HG03354 (cell line): Measurements from ENCODE around the gene SMIM38.

Experiments
- ATAC-seq: cut with Tn5 transposase; IDR thresholded peaks from one replicate; pipeline ENCODE4 v1.9.1; 2021; ENCODE audit warnings: mild to moderate bottlenecking; ENCODE audit not compliant: unreplicated experiment, poor library complexity, severe bottlenecking

SMIM38 gene

GRCh38 chr11:69173331-69173730 lies 17.6 kb downstream of the SMIM38 start:
- no peak for ATAC-seq

GRCh38 chr11:69173925-69174581 lies 18.3 kb downstream of the SMIM38 start:
- ATAC-seq = no peak

- no peak for ATAC-seq
Measured at GRCh38 chr11:69174841-69175240, 19.1 kb downstream of the SMIM38 start.

DNA sequence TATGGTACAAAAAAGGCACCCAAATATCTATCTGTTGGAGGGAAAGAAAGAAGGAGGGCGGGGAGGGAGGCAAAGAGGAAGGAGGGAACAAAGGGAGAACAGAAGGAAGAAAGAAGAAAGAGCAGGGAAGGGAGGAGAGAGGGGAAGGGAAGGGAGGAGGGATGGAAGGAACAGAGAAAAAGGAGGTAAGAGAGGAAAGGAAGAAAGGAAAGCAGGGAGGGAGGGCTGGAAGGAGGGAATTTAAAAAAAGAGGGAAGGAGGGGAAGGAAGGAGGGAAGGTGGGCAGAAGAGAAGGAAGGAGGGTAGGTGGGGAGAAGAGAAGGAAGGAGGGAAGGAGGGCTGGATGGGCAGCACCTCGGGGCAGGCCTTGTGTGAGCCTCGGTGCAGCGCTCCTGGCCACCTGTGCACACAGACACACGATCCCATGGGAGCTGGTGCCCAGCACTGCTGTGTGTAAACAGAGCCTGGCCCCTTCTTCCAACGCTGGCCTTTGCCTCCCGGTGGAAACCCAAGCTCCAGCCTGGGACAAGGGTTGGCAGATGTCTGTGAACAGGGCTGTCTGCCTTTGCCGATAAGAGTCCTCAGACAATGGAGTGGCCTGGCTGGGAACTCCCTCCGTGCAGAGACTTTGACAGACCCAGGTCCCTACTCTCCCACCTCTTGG lies 23.2 kb downstream of the SMIM38 start:
- ATAC-seq = no peak

DNA sequence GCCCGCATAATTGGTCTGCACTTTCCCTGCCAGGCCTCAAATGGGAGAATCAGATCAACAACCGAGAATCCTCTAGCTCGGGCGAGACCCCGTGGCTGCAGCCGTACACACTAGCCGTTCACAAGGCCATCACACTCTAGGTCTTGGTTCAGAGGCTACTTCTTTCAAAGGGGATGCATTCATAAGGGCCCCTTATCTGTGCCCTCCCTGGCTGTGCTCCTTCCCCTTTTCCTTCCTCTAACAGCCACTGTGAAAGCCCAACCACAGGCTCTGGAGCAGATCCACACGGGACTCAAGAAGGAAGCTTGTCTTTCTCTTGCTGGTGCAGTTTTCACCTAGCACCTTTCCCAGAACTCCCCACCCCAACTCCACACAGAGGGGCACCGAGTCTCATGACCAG lies 24.5 kb downstream of the SMIM38 start:
- ATAC-seq = no peak

DNA sequence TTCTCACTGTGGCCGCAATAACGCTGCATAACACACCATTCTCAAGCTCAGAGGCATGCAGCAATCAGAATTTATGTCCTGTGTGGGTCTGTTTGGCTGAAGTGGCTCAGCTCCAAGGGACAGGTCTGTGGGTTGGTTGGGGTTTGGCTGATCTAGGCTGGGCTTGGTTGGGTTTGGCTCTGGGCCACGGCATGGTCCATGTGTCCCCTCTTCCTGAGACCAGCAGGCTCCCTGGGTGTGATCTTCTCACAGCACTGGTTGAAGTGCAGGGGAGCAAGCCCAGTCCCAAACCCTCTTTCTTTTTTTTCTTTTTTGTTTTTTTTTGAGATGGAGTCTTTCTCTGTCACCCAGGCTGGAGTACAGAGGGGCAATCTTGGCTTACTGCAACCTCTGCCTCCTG lies 25.0 kb downstream of the SMIM38 start:
- ATAC-seq = no peak

GRCh38 chr11:69183613-69184012 lies 27.9 kb downstream of the SMIM38 start:
- ATAC-seq = no peak

DNA sequence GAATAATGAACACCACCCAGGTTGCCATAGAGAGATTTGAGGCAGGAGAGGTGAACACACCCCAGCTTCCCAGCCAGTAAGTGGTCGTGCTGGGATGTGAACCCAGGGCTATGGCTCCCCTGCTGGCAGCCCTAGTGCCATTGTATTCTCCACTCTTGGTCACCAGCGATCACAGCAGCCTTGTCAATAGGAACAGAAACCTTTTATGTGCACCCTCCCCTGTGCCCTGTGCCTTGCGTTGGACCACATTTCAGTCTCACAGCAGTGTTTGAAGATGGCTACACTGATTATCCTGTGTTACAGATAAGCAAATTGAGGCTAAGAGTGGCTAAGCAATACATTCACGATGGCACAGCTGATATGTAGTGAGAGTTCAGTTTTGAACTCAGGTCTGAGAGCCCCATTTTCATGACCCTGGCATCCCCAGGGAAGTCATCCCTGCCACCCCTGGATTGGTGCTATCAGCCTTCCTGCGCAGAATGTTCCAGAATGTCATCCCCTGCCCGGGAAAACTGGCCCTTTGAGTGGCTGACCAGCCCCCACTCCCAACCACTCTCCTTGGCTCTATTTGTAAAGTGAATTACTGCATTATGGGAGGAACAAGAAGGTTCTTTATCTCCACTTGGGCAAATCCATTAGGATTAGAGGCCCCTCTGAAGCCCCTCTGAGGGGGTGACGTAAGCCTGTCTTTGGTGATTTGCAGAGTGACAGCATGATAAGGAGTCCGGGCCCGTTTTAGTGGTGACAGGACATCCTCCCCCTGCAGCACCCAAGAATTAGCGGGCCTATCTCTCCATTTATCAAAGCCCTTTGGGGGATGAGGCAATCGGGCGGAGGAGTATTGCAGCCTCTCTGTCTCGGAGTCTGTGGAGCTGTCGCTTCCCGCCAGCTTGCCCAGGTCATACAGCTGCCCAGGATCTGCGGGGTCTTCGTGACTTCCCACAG lies 30.9 kb downstream of the SMIM38 start:
- ATAC-seq = no peak

DNA sequence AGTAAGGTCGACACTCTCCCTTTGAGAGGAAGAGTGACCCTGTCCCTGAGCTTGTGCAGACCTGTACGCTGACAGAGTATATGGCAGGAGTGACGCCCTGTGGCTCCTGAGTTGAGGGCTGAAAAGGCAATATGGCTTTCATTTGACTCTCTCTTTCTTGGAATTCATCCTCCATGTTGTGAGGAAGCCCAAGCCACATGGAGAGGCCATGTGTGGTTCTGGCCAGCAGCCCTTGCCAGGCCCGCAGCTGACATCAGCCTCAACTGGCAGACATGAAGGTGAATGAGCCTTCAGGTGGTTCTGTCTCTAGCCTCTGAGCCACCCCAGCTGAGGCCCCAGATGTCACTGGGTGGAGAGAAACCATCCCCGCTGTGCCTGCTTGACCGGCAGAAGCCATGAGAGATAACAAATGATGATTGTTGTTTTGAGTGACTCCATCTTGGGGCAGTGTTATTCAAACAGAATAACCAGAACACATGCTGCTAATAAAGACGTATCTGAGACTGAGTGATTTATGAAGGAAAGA lies 31.9 kb downstream of the SMIM38 start:
- ATAC-seq = no peak

GRCh38 chr11:69189059-69189458 lies 33.3 kb downstream of the SMIM38 start:
- no peak for ATAC-seq

DNA sequence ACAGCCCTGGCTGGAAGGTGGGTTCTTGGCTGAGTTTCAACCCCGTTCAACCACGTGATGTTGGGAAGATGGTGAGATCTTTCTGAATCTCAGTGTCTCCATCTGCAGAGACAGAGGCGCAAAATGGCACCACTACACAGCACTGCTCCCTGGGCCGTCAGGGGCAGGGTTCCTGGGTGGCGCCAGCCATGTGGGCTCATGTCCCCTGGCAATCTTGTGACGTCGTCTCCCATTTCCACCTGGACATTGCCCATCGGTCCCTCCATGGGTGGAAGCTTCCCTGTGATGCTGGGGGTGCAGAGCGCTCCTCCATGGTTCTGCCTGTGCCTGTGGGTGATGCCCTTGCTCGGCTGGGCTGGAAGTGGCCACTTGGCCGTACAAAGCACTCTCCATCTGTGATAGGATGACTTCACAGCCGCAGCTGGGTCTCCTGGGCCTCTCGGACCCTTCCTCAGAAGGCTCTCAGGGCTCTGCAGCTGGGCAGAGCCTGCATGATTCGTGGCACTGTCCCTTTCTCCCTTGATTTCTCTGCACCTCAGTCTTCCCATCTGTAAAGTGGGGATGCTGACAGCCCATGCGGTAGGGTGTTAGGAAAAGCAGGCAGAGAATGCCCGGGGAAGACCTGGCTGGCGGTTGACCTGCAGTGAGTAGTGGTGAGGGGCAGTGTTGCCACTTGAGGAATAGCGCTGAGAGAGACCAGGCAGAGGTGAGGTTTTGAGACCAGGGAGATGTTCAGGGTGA lies 35.2 kb downstream of the SMIM38 start:
- no peak for ATAC-seq

DNA sequence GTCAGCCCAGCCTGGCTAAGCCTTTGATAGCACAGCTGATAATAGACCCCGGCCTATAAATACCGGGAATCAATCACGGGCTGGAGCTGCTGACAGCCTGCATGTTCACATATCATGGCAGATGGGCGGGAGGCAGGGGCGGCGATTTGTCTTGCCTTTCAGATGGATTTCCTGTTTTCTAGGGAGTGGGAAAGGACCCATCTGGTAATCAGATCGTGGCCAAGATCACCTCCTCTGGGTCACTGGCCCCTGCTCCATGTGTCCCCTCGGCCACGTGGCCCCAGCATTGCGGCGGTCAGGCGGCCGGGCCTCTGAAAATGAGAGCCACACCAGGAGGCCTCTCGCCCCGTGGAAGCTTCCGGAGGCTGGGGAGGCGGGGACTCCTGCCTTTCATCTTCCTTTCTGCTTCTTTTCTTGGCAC lies 36.6 kb downstream of the SMIM38 start:
- no peak for ATAC-seq

GRCh38 chr11:69193151-69193550 lies 37.4 kb downstream of the SMIM38 start:
- no peak for ATAC-seq

DNA sequence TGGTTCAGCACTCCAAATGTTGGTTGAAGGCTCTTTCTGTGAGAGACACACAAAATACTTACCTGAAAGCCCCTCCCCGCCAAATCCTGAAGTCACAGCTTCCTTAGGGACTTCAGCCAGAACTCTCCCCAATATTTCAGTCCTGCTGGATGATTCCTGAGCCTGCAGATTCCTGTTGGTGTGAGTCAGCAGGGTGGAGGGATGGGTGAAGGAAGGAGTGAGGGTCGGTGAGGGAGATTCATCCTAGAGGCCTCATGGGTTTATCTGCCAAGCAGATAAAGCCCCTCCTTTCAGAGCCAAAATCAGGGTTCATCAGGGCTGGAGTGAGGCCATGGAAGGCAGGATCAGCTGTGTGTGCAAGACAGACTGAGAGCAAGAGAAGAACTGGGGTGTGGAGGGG lies 37.9 kb downstream of the SMIM38 start:
- ATAC-seq = no peak

DNA sequence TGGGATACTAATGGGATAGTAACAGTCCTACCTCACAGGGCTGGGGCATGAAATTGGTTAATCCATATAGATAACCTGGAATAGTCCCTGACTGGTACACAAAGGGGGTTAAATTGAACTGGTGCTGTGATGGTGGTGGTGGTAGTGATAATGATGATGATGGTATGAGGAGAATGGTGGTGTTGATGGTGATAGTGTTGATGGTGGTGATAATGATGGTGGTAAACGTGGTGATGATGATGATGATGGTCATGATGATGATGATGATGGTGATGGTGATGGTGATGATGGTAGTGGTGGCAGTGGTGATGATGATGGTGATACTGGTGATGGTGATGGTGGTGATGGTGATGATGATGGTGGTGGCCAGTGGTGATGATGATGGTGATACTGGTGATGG lies 38.7 kb downstream of the SMIM38 start:
- no peak for ATAC-seq

DNA sequence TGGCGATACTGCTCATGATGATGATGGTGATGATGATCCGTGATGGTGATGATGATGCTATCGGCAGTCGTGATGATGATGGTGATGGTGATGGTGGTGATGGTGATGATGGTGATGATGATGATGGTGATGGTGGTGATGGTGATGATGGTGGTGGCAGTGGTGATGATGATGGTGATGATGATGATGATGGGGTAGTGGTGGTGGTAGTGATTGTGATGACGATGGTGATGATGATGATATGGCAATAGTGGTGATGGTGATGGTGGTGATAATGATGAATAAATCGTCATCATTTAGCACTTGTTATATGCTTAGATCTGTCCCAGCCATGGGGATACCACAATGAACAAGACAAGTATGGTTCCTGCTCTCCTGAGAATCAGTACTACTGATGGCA lies 39.2 kb downstream of the SMIM38 start:
- ATAC-seq = no peak

DNA sequence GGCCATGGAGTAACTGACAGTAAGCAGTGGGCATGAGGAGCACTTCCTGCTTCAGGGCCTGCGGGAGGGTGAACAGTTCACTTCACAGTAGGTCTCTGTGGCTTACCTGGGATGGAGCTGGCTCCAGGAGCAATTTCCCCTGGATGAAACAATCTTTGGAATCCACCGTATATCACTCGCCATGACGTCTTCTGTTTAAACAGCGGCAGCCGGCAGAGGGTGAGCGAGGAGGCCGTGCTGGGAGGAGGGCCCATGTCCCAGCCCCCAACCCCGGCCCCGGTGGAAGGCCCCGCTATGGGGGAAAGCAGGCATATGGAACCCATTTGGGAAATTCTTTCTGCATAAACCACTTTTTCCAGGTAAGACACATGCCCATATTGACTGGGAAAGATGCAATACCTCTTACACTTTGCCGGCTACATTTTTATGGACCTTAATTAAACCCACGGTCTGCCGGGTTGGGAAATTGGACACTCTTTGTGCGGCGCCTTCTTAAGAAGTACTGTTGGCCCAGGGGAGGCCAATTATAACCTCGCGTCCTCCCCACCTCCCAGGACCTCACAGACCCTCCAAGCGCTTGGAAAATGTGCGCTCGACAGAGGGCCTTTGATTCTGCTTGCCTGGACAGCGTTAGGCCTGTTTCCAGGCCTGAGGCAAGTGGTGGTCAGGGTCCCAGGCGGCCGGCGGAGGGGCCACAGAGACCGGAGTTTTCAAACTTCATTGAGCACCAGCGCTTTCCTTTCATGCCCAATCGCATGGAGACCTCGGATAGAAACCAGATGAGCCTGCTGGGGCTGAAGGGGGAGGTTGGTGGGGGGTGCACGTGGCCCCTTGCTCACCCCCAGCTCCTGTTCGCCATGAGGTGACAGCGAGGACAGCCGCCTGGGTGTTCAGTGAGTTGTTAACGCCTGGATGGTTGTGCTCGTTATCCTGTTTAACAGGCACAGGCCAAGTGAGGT lies 40.4 kb downstream of the SMIM38 start:
- ATAC-seq = no peak

DNA sequence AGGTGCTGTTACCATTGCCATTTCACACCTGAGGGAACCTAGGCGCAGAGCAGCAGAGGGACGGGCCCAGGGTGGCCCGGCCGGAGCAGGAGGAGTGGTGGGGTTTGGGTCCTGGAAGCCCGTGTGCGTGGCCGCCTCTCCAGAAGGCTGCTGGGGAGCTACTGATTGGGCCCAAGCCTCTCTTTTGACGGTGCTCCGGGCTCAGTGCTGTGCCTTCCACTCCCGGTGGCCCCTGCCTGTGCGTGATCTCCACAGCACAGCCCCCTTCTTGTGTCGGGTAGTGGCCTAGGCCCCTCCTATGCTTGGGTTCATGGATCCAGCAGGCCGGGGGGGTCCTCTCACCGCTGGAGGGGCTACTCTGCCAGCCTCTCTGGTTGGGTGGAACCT lies 41.0 kb downstream of the SMIM38 start:
- no peak for ATAC-seq
